ENCODE results near the gene TNFRSF12A. TPM values are rescaled to one million over a fixed set of nuclear protein-coding genes. Genes with fewer than 3 reads are reported as not detected.

Gene TNFRSF12A
- total and polyA plus RNA-seq, 10 of the 15 experiments (the other 5 are each of a cell fraction or from before 2014, with no cell fraction given) = 0.35 to 1.7 (median 1.2) TPM; not detected in 2

GRCh38 chr16:3004319-3004718, 15.8 kb upstream of the TNFRSF12A start:
- DNase-seq (ENCODE audit: low read depth, low spot score) (no peak), ATAC-seq (no peak), FAIRE-seq (no peak)
- Histone ChIP-seq H3K4me1 (ENCODE audit: control insufficient read depth, insufficient read depth, low read length) (peaks cover 17% of the 10 kb centered on the region), H3K9ac (ENCODE audit: control insufficient read depth, insufficient read depth, low read length) (no peak overlapping the region), H3K9me3 (replicated peaks; ENCODE audit: control insufficient read depth, insufficient read depth, low read length) (no peaks in the 10 kb centered on the region), H3K27me3 (replicated peaks in 1 of 2; ENCODE audit: control insufficient read depth in 2 of 2, insufficient read depth in 2 of 2, low read length in 1 of 2) (peaks cover 0 to 7% of the 10 kb centered on the region in 2 experiments; a peak in 3 of 4 replicates), H3K27ac (ENCODE audit: control insufficient read depth, insufficient read depth) (no peak overlapping the region), H3K4me3 (no peak overlapping the region), H3K36me3 (ENCODE audit: control insufficient read depth in 2 of 2, insufficient read depth in 2 of 2, low read length in 1 of 2) (no peaks in the 10 kb centered on the region), H2AFZ (ENCODE audit: control insufficient read depth, low read depth, low read length) (no peak overlapping the region), H3K79me2 (ENCODE audit: control insufficient read depth, insufficient read depth, low read length) (no peaks in the 10 kb centered on the region), H3K4me2 (ENCODE audit: control insufficient read depth, insufficient read depth) (peak overlapping the region; percentile 55; the same call in 1 of the 2 replicates), H4K20me1 (ENCODE audit: control insufficient read depth, insufficient read depth) (no peaks in the 10 kb centered on the region)
- in situ Hi-C loops (cut with MboI) = no loop called here
- no peak for TF ChIP-seq ZZZ3 (IDR thresholded peaks at IDR 0.05; ENCODE audit: control insufficient read depth, insufficient read length, low read depth)
- BruUV-seq (replicated peaks) = no TSS peak
- CTCF ChIA-PET = interaction anchor here (0.6 to 11.3 kb wide), 17 partner anchors 22 to 646 kb away, joined by 3 to 421 read pairs (median 4); partner anchors contain the start of genes CLDN6, HCFC1R1, IL32 and MMP25
- WGBS (ENCODE audit: insufficient coverage, insufficient replicate concordance, low lambda C conversion rate, missing lambda C conversion rate) = 2% methylated on average over 12 of the region's 67 CpGs
- SMC1A ChIA-PET (ENCODE audit: uncharacterized antibody, unreplicated experiment) = interaction anchor here (0.6 to 7.2 kb wide), 5 partner anchors 14 to 125 kb away, joined by 3 to 91 read pairs (median 5); partner anchors contain the start of genes HCFC1R1 and THOC6
- intact Hi-C loops (cut with micrococcal nuclease; ENCODE audit: unreplicated experiment) = no loop called here
- POLR2A ChIA-PET = interaction anchor here (1.0 to 1.6 kb wide), 3 partner anchors 19 to 23 kb away, joined by 3 to 7 read pairs (median 4); partner anchors contain the start of genes HCFC1R1 and THOC6
- RAD21 ChIA-PET (ENCODE audit: unreplicated experiment) = interaction anchor here (0.6 to 3.8 kb wide), 8 partner anchors 16 to 1037 kb away, joined by 3 to 94 read pairs (median 5); partner anchors contain the start of genes HCFC1R1, PKMYT1, THOC6 and TNFRSF12A

- no peak for DNase-seq (ENCODE audit: low read depth, low spot score)
- no peak for FAIRE-seq
- ChIA-PET CTCF (interaction anchor here (1.6 to 11.3 kb wide), 3 partner anchors 22 to 124 kb away, joined by 10 to 421 read pairs (median 17); partner anchors contain the start of genes CLDN6, HCFC1R1, THOC6 and TNFRSF12A), RAD21 (ENCODE audit: unreplicated experiment) (interaction anchor here (1.0 to 3.8 kb wide), 5 partner anchors 15 to 161 kb away, joined by 3 to 94 read pairs (median 21); partner anchors contain the start of genes HCFC1R1, THOC6 and TNFRSF12A), POLR2A (interaction anchor here (1.5 to 1.6 kb wide), 2 partner anchors 19 to 20 kb away, joined by 4 to 7 read pairs; partner anchors contain the start of genes HCFC1R1 and THOC6), SMC1A (ENCODE audit: uncharacterized antibody, unreplicated experiment) (interaction anchor here (7.2 kb wide), 1 partner anchor 21 kb away, joined by 91 read pairs; the partner anchor contains the start of genes HCFC1R1 and THOC6)
- Histone ChIP-seq H3K4me3 (no peak overlapping the region), H3K4me1 (ENCODE audit: control insufficient read depth, insufficient read depth, low read length) (peaks cover 17% of the 10 kb centered on the region), H3K27ac (ENCODE audit: control insufficient read depth, insufficient read depth) (no peak overlapping the region), H3K9ac (ENCODE audit: control insufficient read depth, insufficient read depth, low read length) (no peak overlapping the region), H3K4me2 (ENCODE audit: control insufficient read depth, insufficient read depth) (peak overlapping the region; percentile 71), H3K27me3 (replicated peaks in 1 of 2; ENCODE audit: control insufficient read depth in 2 of 2, insufficient read depth in 2 of 2, low read length in 1 of 2) (peaks cover 0 to 7% of the 10 kb centered on the region in 2 experiments; a peak in 3 of 4 replicates), H3K9me3 (replicated peaks; ENCODE audit: control insufficient read depth, insufficient read depth, low read length) (no peaks in the 10 kb centered on the region), H3K79me2 (ENCODE audit: control insufficient read depth, insufficient read depth, low read length) (no peaks in the 10 kb centered on the region), H3K36me3 (ENCODE audit: control insufficient read depth in 2 of 2, insufficient read depth in 2 of 2, low read length in 1 of 2) (no peaks in the 10 kb centered on the region), H2AFZ (ENCODE audit: control insufficient read depth, low read depth, low read length) (no peak overlapping the region; the same call in 1 of the 2 replicates), H4K20me1 (ENCODE audit: control insufficient read depth, insufficient read depth) (no peaks in the 10 kb centered on the region)
- no peak for ATAC-seq
- TF ChIP-seq SMARCA5 (IDR thresholded peaks at IDR 0.05) (no peak), CHD4 (IDR thresholded peaks at IDR 0.05) (no peak), HSF1 (IDR thresholded peaks at IDR 0.05; ENCODE audit: low read depth, low read length) (no peak), CUX1 (IDR thresholded peaks at IDR 0.05; ENCODE audit: insufficient replicate concordance, low read depth, low read length) (no peak), EGR1 (IDR thresholded peaks at IDR 0.05; ENCODE audit: borderline replicate concordance in 1 of 2, low read depth in 2 of 2, low read length in 2 of 2) (0 out of 3 replicates have a peak, but pooled peaks of 1 of the 2 experiments have one; percentile 46), BCL11A (IDR thresholded peaks at IDR 0.05; ENCODE audit: low read depth, low read length) (no peak)
- intact Hi-C loops (cut with micrococcal nuclease; ENCODE audit: unreplicated experiment) (no loop called here), in situ Hi-C loops (cut with MboI) (no loop called here)
- 23% methylated on average over 12 of the region's 25 CpGs for WGBS (ENCODE audit: insufficient coverage, insufficient replicate concordance, low lambda C conversion rate, missing lambda C conversion rate)
- no TSS peak for BruUV-seq (replicated peaks)
These were observed 15.3 kb upstream of the TNFRSF12A start for GRCh38 chr16:3004781-3005284.
